ENCODE results near the gene MORN1. TPM values are rescaled to one million over a fixed set of nuclear protein-coding genes. Genes with fewer than 3 reads are reported as not detected.

The MORN1 gene
- total RNA-seq, 2 experiments from 2014 or later: 5.9 to 6.6 TPM

GRCh38 chr1:2340918-2341254 is 50.5 kb downstream of the MORN1 start:
- H3K36me3 Mint-ChIP-seq (ENCODE audit: low read depth): no peaks in the 10 kb centered on the region
- H3K27me3 Mint-ChIP-seq: no peaks in the 10 kb centered on the region
- intact Hi-C loops (cut with micrococcal nuclease): no loop called here
- ChIA-PET POLR2A (no interaction called here), CTCF (no interaction called here)
- DNase-seq (no peak), ATAC-seq (no peak)
- no peak overlapping the region for H3K27ac Mint-ChIP-seq
- no peaks in the 10 kb centered on the region for H3K9me3 Mint-ChIP-seq
- TF ChIP-seq CTCF (IDR thresholded peaks at IDR 0.05): no peak
- no peaks in the 10 kb centered on the region for H3K4me1 Mint-ChIP-seq (ENCODE audit: low read depth)
- H3K4me3 Mint-ChIP-seq: no peak overlapping the region

- DNase-seq: no peak
- ChIA-PET CTCF (no interaction called here), POLR2A (no interaction called here)
- intact Hi-C loops (cut with micrococcal nuclease): no loop called here
- no peaks in the 10 kb centered on the region for H3K27me3 Mint-ChIP-seq
- H3K36me3 Mint-ChIP-seq (ENCODE audit: low read depth): no peaks in the 10 kb centered on the region
- ATAC-seq: no peak
- H3K27ac Mint-ChIP-seq: no peak overlapping the region
- TF ChIP-seq CTCF (IDR thresholded peaks at IDR 0.05): no peak
- no peaks in the 10 kb centered on the region for H3K4me1 Mint-ChIP-seq (ENCODE audit: low read depth)
- no peak overlapping the region for H3K4me3 Mint-ChIP-seq
- H3K9me3 Mint-ChIP-seq: no peaks in the 10 kb centered on the region
These were observed 51.1 kb downstream of the MORN1 start for GRCh38 chr1:2340086-2340917.

- H3K4me1 Mint-ChIP-seq (ENCODE audit: low read depth): no peaks in the 10 kb centered on the region
- CTCF ChIA-PET: no interaction called here
- TF ChIP-seq CTCF (IDR thresholded peaks at IDR 0.05): no peak
These were observed 51.9 kb downstream of the MORN1 start for GRCh38 chr1:2339206-2340085.

GRCh38 chr1:2337501-2337900 is 53.9 kb downstream of the MORN1 start:
- Mint-ChIP-seq H3K9me3 (no peaks in the 10 kb centered on the region), H3K27me3 (no peaks in the 10 kb centered on the region), H3K4me1 (ENCODE audit: low read depth) (no peaks in the 10 kb centered on the region), H3K27ac (no peak overlapping the region), H3K36me3 (ENCODE audit: low read depth) (no peaks in the 10 kb centered on the region), H3K4me3 (no peak overlapping the region)
- intact Hi-C loops (cut with micrococcal nuclease): no loop called here
- no peak for TF ChIP-seq CTCF (IDR thresholded peaks at IDR 0.05)
- DNase-seq (no peak), ATAC-seq (no peak)
- CTCF ChIA-PET: no interaction called here
- POLR2A ChIA-PET: no interaction called here

More at GRCh38 chr1:2339206-2340085, 51.9 kb downstream of the MORN1 start:
- Mint-ChIP-seq H3K27me3 (no peaks in the 10 kb centered on the region), H3K4me3 (no peak overlapping the region), H3K27ac (no peak overlapping the region), H3K36me3 (ENCODE audit: low read depth) (no peaks in the 10 kb centered on the region), H3K9me3 (no peaks in the 10 kb centered on the region)
- intact Hi-C loops (cut with micrococcal nuclease): no loop called here
- no peak for DNase-seq
- POLR2A ChIA-PET: no interaction called here
- ATAC-seq: no peak

GRCh38 chr1:2337081-2337480 is 54.3 kb downstream of the MORN1 start:
- intact Hi-C loops (cut with micrococcal nuclease): no loop called here
- no peaks in the 10 kb centered on the region for H3K9me3 Mint-ChIP-seq
- no peak for ATAC-seq
- POLR2A ChIA-PET: no interaction called here
- H3K27me3 Mint-ChIP-seq: no peaks in the 10 kb centered on the region
- no peak for TF ChIP-seq CTCF (IDR thresholded peaks at IDR 0.05)
- no peaks in the 10 kb centered on the region for H3K4me1 Mint-ChIP-seq (ENCODE audit: low read depth)
- no peak overlapping the region for H3K4me3 Mint-ChIP-seq
- no peak for DNase-seq
- H3K36me3 Mint-ChIP-seq (ENCODE audit: low read depth): no peaks in the 10 kb centered on the region
- H3K27ac Mint-ChIP-seq: no peak overlapping the region
- CTCF ChIA-PET: interaction anchor here (1.1 kb wide), 1 partner anchor 142 kb away, joined by 3 read pairs; the partner anchor contains the start of gene FAAP20

All from activated CD8-positive, alpha-beta T cell treated with anti-CD3 and anti-CD28 coated beads for 36 hours (primary cell).